Posterior vena cava (tissue), 2 donors: ENCODE measurements around the gene CTNNB1. TPM values are rescaled to one million over a fixed set of nuclear protein-coding genes. Genes with fewer than 3 reads are reported as not detected.

Experiments used
- DNase-seq: peaks from one replicate; pipeline ENCODE4 v3.0.0-alpha.2; 2020; ENCODE audit warnings: low spot score
- intact Hi-C, 2 donors: fragments of 100-400 bp; cut with DNase I; formaldehyde crosslinking; loops; one replicate each; pipeline versions ENCODE4 v1.14.1 to v1.14.2; 2022 to 2023
- total RNA-seq, 2 donors: library from RNA; stranded (reverse); fragmentation: NEBNext Ultra II Directional; extraction: Animal tissue kit (Norgen Biotek cat#: 25700); gene quantifications; one replicate each; pipeline ENCODE4 v1.2.1, GENCODE V29; 2021
- donor health status: DM: yes; HTN: yes; CAD: no.
- donor health status: DM: yes; HTN: yes; CAD: no.

The CTNNB1 gene
- total RNA-seq, 2 donors from 2014 or later, result 341 to 411 TPM

DNA sequence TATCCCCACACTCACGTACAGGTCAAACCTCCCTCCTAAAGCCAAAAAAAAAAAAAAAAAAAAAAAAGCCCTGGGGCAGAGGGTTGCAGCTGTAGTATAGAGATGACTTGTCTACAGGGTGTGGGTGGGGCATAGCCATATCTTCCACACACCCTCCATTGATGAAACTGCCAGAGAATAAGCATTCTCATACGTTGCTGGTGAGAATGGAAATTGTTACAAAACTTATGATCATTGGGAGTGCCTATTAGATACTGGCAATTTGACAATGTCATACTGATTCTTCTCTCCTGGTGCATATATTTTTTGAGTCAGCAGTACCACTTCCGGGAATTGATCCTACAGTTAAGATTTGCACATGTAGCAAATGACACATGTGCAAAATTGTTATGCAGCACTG, 11.0 kb upstream of the CTNNB1 start:
- no peak for DNase-seq
- intact Hi-C loops, result no loop called here

DNA sequence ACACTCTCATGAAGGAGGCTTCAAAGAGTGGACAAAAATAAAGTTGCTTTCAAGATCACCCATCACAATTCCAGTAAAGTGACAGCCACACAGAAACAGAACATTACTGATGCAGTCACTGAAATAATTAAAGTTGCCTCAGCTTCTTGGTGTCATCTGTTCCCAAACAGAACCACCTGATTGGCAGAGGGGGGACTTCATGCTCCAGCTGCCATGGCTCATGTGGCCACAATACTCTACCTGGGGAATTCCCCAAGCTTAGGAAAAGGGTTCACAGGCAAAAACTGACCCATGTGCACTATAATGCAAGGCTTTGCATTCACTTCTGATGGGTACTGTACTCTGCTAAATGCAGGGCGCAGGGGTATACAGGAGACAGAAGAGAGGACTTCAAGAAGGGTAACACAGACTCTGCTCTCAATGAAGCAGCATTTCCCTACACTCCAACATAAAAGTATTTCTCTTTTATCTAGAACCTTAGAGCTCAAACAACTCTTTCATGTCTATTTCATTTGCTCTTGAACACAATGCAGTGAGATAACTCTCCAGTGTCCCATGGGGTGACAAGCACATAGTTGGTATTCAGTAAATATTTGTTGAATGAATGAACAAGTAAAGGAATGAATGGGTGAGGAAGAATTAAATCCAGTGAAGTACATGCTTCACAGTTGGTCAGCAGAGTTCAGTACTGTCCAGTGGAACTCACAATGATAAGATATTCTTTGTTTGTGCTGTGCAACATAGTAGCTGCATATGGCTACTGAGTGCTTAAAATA, 8.6 kb upstream of the CTNNB1 start:
- intact Hi-C loops, result no loop called here
- DNase-seq, result no peak

DNA sequence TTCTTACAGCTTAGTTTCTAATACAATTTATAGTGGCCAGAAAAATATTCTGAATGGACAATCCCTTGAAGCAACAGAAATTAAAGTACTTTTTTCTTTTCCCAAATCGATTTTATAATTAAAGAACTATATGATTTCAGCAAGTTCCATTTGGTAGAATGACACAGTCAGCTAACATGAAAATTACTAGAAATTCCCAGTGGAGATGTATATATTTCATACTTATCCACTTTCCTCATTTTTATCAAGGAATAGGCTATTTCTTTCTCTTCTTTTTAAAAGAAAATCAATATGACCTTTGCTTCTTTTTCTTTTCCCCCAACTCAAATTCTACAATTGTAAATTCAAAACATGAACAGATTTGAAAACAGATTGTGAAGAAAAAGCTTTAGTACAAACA, 6.4 kb upstream of the CTNNB1 start:
- intact Hi-C loops, result no loop called here
- DNase-seq, result no peak

DNA sequence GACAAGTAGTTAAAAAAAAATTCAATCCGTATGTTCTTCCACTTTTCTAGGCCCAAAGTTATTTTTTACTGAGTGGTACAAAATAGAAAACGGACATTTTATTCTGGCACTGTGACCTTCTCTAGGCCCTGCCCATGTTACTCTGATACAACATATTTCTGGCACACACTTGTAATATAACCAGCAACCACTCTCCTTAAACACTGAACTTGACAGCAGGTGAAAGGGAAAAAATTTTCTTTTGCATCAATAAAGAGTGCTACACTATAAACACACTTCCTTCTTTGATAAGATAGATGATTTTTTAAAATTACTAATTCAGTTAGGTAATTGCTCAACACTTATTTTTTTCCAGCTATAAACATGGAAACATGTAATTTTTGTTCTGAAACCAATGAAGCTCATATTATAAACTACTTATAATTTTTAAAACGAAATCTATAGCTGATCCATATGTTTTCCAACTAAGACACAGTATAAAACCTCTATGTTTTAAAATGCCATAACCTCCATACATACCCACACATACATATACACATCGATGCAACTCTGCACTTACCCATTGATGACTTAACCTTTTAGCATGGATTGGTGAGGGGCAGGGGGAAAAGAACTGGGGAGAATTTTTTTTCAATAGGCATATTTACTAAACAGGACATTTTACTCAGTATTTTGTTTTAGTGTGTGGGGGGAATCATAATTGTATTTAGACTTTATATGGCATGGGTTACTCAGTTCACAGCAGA, 5.3 kb upstream of the CTNNB1 start:
- intact Hi-C loops, result no loop called here
- DNase-seq, result no peak

DNA sequence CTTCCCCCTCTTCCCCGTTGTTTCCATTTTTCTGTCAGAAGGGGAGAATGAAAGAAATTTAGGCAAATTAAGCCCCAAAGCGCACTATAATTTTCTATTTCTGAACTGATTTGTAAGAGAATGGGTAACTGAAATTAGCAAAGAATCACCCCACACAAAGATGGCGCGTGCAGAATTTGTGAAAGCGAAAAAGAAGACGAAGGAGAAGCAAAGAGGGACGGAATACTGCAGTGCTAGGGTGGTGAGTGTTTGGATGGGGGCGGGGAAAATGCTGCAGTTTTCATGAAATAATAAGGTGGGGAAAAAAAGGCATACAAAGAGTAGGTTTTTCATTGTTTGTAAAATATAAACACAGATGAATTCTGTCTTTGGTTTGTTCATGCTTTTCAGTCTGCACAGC, 4.6 kb upstream of the CTNNB1 start:
- no peak for DNase-seq
- intact Hi-C loops, result no loop called here

DNA sequence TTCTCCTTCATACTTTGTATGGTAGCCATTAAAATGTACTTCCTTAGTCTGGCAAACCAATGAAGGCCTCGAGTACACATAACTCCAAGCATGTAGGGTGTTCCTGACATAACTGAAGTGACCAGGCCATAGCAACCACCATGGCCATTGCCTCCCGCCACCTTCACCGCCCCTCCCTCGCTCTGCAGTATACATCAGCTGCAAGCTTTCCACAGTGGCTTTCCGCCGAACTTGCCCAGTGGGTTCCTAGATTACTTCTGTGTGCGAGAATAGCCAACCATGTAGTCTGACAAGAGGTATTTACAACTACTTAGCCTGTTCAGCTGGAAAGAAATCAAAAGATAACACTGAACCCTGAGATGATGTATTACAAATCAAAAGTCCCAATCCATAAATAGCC, 3.4 kb upstream of the CTNNB1 start:
- intact Hi-C loops, result no loop called here
- DNase-seq, result no peak

DNA sequence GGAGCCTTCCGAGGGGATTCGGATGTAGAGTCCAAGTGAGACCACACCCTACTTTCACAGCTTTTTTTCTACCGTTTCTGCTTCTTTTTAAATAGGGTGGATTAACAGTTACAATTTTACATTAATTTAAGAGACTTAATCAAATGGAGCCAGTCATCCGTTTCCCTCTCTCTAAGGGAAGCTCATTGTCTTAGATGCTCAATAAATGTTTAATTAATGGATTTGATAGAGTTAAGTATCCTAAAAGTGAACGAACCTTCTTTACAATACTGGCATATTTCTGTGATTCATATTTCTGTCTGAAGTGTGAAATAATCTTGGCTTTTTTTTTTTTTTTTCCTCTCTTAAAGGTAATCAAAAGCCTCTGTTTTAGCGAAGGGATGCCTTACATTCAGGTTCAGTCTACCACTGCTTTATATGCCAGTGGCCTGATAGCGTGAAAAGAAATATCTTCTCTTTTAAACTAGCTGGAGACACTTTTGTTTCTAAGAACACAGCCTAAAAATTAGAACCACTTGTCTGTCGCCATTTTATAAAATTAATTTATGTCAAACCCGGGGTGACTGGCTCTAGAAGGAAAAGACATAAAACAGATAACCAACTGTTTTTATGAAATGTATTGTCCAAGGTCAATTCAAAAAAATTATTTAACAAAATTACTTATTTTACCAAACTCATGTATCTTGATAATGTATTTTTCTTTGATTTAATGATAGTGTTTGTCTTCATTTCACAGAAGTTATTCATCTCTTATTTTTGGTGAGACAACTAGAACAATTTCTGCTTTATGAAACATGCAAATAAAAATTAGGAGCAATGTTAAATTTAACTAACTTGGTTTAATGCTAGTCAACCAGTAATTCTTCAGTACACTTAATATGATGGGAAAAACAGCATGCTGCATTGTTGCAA, 2.5 kb upstream of the CTNNB1 start:
- no peak for DNase-seq
- intact Hi-C loops, result no loop called here

DNA sequence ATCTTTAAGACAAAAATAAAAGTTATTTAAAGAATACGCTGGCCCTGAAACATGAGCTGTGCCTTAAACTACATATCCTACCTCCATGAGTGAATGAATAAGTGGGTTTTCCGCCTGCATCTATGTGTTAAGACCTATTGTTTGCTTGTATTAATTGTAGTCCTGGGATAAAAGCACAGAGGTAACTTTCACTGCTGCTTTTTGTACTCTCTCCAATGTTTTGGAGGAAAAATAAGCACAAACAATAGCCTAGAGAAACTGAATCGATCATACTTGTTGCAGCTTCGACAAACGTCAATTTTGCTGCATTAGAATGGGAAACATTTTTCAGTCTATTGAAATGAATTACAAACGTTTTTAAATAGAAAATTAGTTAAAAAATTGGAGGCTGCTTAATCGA, 1.3 kb upstream of the CTNNB1 start:
- intact Hi-C loops, result no loop called here
- no peak for DNase-seq

DNA sequence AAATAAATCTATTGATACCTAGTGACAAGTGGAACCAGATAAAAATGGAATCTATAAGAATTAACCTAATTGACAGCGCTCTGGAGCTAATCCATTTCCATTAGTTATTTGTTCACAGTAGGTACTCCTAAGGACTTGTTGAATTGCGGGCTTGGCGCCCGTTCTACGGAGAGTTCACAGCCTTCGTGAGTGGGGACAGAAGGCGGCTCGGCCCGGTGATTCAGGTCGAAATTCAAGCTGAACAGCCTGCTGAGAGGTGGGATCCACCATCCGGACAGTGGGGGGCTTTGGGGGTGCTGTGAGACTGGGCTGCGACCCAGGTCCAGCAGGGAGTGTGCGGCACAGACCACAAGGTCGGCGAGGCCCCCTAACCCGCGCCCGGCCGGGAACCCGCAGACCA, 779 bp upstream of the CTNNB1 start:
- peak; percentile 81 for DNase-seq

DNA sequence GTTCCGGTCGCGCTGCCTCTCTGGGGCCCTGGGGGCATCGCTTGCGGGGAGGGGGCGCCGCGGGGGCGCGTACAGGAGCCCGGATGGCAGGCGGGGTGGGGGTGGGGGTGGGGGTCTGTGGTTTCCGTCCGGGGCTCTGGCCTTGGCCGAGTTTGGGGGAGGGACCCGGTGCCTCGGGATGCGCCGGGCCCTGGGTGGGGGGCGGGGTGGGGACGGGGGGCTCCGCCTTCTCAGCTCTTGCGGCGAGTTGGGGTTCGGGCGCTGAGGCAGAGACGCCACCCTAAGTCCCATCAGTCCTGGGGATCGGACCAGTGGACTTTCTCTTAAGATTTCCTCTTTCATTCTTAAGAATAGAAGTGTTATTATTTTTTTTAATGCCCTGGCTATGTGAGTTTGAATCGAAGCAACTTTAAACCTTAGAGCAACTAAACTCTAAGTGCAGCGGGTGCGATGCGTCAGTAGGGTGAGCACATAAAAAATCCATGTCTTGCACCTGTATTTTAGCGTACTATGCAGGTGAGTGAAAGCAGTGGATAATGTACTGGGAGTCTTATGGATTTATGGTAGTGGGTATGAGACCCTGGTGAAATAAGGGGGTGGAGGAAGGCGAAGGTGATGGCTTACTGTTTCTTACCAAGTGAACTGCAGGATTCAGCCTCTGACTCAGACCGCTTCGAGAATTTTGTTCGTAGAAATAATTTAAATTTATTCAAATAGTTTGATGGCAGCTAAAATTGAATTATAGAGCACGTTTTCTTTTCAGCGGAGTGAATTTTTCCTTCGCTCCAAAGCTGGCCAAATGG, 762 bp downstream of the CTNNB1 start:
- intact Hi-C loops, result loop anchor here in 1 of 2 donors (10.0 kb wide), 1 partner anchor 615 kb away; no protein-coding TSS in a partner anchor
- peak; percentile 84 for DNase-seq

More for the DNA sequence above, 779 bp upstream of the CTNNB1 start:
- intact Hi-C loops, result no loop called here

DNA sequence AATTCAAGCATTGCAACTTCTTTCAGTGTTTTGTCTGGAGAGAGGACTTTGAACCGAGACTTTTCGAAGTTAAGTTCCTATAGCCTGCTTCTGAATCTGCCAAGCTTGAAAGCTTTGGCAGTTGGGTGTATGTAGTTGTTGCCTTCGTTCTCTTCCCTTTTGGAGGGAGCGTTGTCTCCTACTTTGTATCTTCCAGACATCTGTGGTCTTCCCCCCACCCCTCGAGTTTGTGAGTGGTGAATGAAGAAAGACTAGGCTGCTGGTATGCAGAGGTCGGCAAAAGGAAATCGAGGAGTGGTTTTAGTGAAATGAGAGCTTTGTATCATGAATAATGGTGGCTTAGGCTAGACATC, 1.3 kb downstream of the CTNNB1 start:
- intact Hi-C loops, result loop anchor here in 1 of 2 donors (10.0 kb wide), 1 partner anchor 616 kb away; no protein-coding TSS in a partner anchor
- no peak for DNase-seq

DNA sequence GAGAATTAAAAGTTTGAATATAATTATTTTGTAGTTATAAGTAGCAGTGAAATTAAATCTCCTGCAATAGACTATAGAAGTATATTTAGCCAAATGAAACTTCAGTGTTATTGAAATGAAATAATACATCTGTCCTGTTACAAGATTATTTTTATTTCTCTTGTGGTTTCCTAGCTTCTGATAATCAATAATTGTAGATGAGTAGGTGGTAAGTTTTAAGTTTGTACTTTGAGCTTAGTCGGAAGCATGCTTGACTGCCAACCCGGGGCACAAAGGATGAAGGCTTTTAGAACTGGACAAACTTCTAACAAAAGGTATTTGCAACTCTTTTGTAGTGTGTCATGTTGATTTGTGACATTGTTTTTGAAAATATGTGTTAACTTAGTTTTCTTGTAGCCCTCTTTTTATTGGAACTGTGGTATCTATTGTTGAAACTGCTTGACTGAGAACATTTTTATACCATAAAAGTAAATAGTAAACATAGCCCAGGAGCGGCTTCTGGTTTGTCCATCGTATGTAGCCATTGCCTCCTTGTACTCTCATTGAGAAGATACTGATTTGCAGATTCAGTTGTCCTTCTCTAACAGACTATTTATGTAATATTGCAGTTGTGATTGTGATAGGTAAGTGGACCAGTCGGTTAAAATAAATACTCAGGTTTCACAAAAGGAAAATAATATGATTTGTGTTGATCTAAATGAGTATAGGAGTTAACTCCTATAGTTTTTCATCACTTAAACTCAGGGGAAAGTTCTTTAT, 2.9 kb downstream of the CTNNB1 start:
- intact Hi-C loops, result loop anchor here in 1 of 2 donors (10.0 kb wide), 1 partner anchor 617 kb away; no protein-coding TSS in a partner anchor
- no peak for DNase-seq

DNA sequence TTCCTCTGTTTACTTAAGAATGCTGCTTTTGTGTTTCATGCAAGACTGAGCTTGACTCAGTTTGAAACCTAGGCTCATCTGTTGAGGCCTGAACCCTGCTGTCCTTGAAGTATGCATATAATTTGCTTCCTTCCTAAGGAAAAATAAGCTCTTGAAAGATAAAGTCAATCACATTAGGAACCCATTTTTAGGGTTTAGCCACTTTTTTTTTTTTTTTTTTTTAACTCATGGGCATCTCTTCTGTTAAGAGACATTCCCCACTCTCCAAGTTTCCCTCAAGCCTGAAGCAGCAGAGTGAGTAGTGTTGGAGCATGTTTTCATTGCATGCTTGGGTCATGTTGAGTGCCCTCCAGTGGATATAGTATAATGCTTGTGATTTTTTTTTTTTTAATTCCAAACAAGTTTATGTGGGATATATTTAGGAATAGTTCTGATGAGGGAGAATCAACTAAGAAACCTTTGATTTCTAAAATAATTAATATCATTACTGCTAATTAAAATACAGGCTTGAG, 3.6 kb downstream of the CTNNB1 start:
- DNase-seq, result no peak
- intact Hi-C loops, result loop anchor here in 1 of 2 donors (10.0 kb wide), 1 partner anchor 618 kb away; no protein-coding TSS in a partner anchor

DNA sequence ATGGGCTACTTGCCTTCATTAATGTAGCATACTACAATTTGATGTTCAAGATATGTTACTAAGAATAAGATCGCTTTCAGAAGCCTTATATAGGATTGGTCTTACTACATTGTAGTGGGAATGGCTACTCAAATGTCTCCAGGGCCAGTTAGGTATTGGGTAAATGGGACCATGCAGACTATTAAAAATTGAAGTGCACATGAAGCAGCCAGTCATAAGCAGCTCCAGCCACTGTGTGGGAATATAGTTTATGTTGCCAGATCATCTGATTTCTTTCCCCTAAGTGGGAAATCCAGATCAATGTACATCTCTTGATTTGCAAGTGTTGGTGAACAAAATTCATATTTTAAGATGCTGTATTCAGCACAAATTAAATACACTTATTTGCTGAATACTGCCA, 5.1 kb downstream of the CTNNB1 start:
- intact Hi-C loops, result loop anchor here in 1 of 2 donors (10.0 kb wide), 1 partner anchor 620 kb away; no protein-coding TSS in a partner anchor

DNA sequence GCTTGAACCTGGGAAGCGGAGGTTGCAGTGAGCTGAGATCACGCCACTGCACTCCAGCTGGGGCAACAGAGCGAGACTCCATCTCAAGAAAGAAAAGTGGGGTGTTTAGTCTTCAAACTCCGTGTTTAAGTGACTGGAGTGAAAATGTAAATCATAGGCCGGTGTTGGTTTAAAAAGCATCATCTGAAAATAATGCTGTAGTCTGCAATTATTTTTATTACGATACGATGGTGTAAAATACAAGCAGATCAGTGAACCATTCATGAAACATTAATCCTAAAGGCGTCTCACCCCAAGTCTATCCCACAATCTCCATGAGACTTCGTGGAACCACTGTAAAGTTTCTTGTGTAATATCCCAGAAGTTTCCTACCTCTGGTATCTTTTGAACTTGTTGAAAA, 6.3 kb downstream of the CTNNB1 start:
- no peak for DNase-seq
- intact Hi-C loops, result loop anchor here in 1 of 2 donors (10.0 kb wide), 1 partner anchor 621 kb away; no protein-coding TSS in a partner anchor

More for the DNA sequence above, 5.1 kb downstream of the CTNNB1 start:
- no peak for DNase-seq

DNA sequence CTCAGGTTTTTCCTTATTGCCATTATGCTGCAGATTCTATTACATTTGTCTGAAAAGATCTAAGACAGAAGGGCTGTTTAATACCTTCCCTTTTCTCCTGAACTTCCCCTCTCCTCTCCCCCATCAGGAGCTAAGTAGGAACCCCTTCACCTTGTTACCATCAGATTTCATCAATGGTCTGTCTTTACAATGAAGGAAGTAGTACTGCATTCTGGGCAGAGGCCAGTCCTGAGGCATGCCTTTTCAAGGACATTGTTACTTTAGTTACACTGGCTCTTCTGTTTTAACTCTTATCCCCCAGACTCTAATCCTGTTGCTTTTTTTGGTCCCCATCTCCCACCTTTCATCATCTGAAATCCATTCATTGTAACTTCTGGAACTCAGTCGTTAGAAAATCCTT, 8.1 kb downstream of the CTNNB1 start:
- no peak for DNase-seq
- intact Hi-C loops, result loop anchor here in 1 of 2 donors (10.0 kb wide), 1 partner anchor 623 kb away; no protein-coding TSS in a partner anchor

DNA sequence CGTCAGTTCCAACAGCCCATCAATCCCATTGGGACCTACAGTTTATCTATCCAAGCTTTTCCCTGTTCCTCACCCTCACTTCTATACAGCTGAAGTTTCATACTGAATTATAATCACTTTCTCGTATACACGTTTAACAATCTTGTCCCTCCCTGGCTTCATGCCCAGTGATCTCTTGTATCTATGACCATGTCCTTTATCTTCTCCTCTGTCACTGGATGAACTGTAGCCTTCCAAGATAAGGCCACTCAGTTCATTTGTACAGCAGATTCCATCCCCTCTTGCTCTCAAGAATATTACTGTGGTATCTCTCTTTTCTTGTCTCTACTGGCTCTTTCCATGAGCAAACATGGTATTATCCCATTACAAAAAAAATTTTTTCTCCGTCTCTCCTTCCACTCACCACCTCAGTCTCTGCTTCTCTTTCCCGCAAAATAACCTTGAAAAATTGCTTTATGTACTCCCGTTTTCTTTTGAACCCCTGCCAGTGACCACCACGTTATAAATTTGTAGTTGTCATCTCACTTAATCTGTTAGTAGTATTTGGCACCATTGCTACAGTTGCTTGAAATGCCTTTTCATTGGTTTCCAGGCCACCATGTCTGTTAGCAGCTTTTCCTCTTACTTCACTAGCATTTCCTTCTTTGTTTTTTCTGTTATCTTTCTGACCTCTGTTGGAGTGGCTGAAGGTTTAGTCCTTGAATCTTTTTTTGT, 9.4 kb downstream of the CTNNB1 start:
- intact Hi-C loops, result loop anchor here in 1 of 2 donors (10.0 kb wide), 1 partner anchor 624 kb away; no protein-coding TSS in a partner anchor
- no peak for DNase-seq
